GM18511 (cell line): ENCODE data around the gene SENP1.
"Not testable (repeated sequence)": the region's sequence is repeated elsewhere in the genome, so short reads cannot be mapped to it uniquely, and the experiment has no call there.

Source experiments
- ATAC-seq: cut with Tn5 transposase; IDR thresholded peaks from one replicate; pipeline ENCODE4 v1.9.1; 2021; ENCODE audit warnings: mild to moderate bottlenecking, moderate library complexity; ENCODE audit not compliant: unreplicated experiment

SENP1 gene

GRCh38 chr12:48105867-48106680 is at the start of gene SENP1:
SENP1 (minus strand) TSS chr12:48106079; CDS start chr12:48101472, 4,607 bp downstream.
- ATAC-seq: peak; percentile 74

GRCh38 chr12:48151103-48151771 is 45.4 kb upstream of the SENP1 start:
- ATAC-seq: no peak

- ATAC-seq: no peak
Observed at GRCh38 chr12:48145981-48146380, 40.1 kb upstream of the SENP1 start.

GRCh38 chr12:48143898-48144297 is 38.0 kb upstream of the SENP1 start:
- ATAC-seq: no peak

- no peak for ATAC-seq
Observed at GRCh38 chr12:48142818-48143674, 37.2 kb upstream of the SENP1 start.

- no peak for ATAC-seq
Observed at GRCh38 chr12:48135027-48135426, 29.1 kb upstream of the SENP1 start.

- no peak for ATAC-seq
Observed at GRCh38 chr12:48132826-48133225, 26.9 kb upstream of the SENP1 start.

GRCh38 chr12:48131517-48131916 is 25.6 kb upstream of the SENP1 start:
- no peak for ATAC-seq

GRCh38 chr12:48129376-48129775 is 23.5 kb upstream of the SENP1 start:
- no peak for ATAC-seq

GRCh38 chr12:48128800-48129199 is 22.9 kb upstream of the SENP1 start:
- no peak for ATAC-seq

- no peak for ATAC-seq
Observed at GRCh38 chr12:48126953-48127630, 21.2 kb upstream of the SENP1 start.

GRCh38 chr12:48125985-48126384 is 20.1 kb upstream of the SENP1 start:
- no peak for ATAC-seq

- ATAC-seq: not testable (repeated sequence)
Observed at GRCh38 chr12:48125542-48125941, 19.7 kb upstream of the SENP1 start.

GRCh38 chr12:48123169-48123568 is 17.3 kb upstream of the SENP1 start:
- ATAC-seq: no peak

GRCh38 chr12:48122065-48122834 is 16.4 kb upstream of the SENP1 start:
- ATAC-seq: no peak

- ATAC-seq: no peak
Observed at GRCh38 chr12:48121522-48121921, 15.6 kb upstream of the SENP1 start.

GRCh38 chr12:48119834-48120195 is 13.9 kb upstream of the SENP1 start:
- no peak for ATAC-seq

- ATAC-seq: peak; percentile 99
Observed at GRCh38 chr12:48119078-48119833, 13.4 kb upstream of the SENP1 start, which contains the start of gene PFKM. PFKM (plus strand) TSS chr12:48119364; CDS start chr12:48122775, 3,411 bp downstream.

- ATAC-seq: no peak
Observed at GRCh38 chr12:48118284-48118871, 12.5 kb upstream of the SENP1 start.
